ENCODE measurements around the gene ADAMTS16.
"Not testable (repeated sequence)": the region's sequence is repeated elsewhere in the genome, so short reads cannot be mapped to it uniquely, and the experiment has no call there.

The ADAMTS16 gene, protein sequence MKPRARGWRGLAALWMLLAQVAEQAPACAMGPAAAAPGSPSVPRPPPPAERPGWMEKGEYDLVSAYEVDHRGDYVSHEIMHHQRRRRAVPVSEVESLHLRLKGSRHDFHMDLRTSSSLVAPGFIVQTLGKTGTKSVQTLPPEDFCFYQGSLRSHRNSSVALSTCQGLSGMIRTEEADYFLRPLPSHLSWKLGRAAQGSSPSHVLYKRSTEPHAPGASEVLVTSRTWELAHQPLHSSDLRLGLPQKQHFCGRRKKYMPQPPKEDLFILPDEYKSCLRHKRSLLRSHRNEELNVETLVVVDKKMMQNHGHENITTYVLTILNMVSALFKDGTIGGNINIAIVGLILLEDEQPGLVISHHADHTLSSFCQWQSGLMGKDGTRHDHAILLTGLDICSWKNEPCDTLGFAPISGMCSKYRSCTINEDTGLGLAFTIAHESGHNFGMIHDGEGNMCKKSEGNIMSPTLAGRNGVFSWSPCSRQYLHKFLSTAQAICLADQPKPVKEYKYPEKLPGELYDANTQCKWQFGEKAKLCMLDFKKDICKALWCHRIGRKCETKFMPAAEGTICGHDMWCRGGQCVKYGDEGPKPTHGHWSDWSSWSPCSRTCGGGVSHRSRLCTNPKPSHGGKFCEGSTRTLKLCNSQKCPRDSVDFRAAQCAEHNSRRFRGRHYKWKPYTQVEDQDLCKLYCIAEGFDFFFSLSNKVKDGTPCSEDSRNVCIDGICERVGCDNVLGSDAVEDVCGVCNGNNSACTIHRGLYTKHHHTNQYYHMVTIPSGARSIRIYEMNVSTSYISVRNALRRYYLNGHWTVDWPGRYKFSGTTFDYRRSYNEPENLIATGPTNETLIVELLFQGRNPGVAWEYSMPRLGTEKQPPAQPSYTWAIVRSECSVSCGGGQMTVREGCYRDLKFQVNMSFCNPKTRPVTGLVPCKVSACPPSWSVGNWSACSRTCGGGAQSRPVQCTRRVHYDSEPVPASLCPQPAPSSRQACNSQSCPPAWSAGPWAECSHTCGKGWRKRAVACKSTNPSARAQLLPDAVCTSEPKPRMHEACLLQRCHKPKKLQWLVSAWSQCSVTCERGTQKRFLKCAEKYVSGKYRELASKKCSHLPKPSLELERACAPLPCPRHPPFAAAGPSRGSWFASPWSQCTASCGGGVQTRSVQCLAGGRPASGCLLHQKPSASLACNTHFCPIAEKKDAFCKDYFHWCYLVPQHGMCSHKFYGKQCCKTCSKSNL

DNA sequence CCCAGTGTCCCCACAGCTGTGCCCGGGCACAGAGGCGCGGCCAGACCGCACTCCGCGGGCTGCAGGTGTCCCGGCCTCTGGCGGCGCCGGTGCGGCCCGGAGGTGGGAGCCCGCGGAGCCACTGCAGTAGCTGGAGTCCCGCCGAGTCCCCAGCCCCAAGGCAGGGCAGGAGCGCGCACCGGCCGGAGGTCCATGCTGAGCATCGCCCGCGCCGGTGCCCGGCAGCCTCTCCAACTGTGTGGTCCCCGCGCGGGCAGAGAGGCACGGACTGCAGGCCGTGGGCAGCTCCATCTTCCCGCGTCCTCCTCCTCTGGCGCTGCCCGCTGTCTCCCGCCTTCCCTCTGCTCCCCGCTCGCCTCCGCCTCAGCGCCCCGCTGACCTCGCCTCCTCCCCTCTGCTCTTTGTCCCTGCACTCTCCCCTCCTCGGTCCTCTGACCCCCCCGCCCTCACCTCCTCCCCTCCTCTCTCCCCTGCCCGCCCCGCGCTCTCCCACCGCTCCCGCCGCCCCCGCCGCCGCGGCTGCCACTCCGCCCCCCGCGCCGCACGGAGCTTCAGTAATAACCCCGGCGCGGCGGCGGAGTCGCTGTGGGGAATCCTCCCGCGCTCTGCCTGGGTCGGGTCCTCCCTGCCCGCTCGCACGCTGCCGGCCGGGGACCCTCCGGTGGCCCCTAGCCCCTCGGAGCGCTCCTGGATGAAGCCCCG lies at the start of gene ADAMTS16:
Gene ADAMTS16, plus strand, starts transcription at position 554 of the 702 bp plus-strand sequence. Its CDS starts 138 bp downstream, at position 692.
- no peak for DNase-seq

GRCh38 chr5:5092149-5092548 lies 48.0 kb upstream of the ADAMTS16 start:
- no peak for DNase-seq

GRCh38 chr5:5100635-5101034 lies 39.5 kb upstream of the ADAMTS16 start:
- no peak for DNase-seq

GRCh38 chr5:5101676-5102075 lies 38.5 kb upstream of the ADAMTS16 start:
- no peak for DNase-seq

DNA sequence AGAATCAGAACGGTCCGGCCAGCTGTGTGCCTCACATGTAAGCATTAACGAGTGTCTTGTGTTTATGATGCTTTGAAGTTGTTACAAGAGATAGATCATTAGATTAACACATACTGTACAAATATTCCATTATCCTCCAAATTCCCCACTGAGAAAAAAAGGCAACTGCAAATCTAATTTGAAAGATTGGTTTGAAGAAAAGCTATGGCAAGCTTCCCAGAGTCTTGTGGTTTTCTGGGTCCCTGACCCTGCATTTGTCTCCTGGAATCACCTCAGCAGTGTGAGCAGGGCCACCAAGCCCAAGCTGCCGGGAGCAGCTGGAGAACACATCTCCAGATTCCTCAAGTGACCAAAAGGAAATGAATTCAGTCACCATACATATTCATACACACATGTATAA lies 36.9 kb upstream of the ADAMTS16 start:
- no peak for DNase-seq

- DNase-seq: no peak
These were observed 35.6 kb upstream of the ADAMTS16 start for GRCh38 chr5:5104550-5104949.

DNA sequence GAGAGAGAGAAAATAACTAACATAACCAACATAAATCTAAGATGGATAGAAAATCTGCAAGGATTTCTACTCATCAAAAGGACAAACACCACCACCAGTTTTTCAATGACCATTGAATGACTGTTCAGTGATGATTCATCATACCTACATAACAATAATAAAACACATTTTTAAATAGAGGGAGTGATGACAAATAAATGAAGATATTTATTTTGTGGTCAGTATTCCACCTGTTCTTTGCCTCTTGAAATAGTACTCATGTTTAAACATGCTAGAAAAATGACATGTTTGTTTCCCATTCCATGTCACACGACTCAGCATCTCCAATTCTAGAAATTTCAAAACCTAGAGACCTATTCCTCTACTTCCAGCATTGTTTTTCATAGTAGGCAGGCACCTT lies 34.6 kb upstream of the ADAMTS16 start:
- no peak for DNase-seq

DNA sequence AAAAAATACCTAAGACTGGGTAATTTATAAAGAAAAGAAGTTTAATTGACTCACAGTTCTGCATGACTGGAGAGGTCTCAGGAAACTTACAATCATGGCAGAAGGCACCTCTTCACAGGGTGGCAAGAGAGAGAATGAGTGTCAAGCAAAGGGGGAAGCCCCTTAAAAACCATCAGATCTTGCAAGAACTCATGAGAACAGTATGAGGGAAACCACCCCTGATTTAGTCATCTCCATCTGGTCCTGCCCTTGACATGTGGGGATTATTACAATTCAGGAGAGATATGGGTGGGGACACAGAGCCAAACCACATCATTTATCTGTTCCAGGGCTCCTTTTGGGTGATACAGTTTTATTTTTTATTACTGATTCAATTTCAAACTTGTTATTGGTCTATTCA lies 23.2 kb upstream of the ADAMTS16 start:
- no peak for DNase-seq

DNA sequence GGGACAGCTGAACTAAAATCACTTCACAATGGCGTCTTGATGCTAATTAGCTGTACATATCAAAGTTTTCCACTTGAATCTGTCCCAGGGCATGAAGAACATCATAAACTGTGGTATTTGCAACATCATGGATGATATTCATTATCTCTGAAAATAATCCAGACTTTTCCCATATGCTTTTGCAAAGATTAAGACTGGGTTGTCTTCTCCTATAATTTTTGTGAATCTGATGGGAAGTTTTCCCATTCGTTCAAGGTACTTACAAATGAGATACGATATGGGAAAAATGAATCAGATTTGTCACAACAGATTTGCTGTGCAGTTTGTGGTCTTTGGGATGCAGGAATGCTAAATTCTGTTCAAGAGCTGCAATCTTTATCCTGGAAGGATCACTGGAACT lies 17.4 kb upstream of the ADAMTS16 start:
- no peak for DNase-seq

GRCh38 chr5:5124231-5124630 lies 15.9 kb upstream of the ADAMTS16 start:
- DNase-seq: no peak

DNA sequence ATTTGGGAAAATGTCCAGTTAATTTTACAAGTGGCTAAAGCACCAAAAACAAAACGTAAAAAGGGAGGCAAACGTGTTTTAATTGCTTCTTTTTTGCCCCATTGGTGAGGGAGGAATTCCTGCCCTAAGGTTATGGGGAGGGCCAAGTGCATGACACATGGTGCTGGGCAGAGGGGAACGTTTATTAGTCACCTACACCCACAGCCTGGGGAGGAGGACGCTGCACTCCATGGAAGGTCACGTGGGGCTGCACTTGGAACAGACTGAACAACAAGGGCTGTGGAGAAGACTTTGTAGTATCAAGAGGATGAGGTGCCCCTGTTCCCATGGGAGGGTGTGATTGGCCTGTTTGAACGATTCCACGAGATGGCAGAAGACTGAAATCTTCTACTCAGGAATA lies 13.7 kb upstream of the ADAMTS16 start:
- DNase-seq: no peak

DNA sequence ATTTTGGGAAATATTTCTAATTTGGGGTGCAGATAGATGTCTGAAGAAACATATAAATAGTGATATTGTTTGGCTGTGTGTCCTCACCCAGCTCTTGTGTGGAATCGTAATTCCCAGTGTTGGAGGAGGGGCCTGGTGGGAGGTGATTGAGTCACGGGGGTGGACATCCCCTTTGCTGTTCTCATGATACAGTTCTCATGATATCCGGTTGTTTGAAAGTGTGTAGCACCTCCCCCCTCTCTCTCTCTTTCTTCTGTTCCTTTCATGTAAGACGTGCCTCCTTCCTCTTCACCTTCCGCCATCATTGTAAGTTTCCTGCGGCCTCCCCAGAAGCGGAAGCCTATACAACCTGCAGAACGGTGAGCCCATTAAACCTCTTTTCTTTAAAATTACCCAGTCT lies 11.4 kb upstream of the ADAMTS16 start:
- DNase-seq: no peak

GRCh38 chr5:5132234-5132633 lies 7.9 kb upstream of the ADAMTS16 start:
- DNase-seq: no peak

DNA sequence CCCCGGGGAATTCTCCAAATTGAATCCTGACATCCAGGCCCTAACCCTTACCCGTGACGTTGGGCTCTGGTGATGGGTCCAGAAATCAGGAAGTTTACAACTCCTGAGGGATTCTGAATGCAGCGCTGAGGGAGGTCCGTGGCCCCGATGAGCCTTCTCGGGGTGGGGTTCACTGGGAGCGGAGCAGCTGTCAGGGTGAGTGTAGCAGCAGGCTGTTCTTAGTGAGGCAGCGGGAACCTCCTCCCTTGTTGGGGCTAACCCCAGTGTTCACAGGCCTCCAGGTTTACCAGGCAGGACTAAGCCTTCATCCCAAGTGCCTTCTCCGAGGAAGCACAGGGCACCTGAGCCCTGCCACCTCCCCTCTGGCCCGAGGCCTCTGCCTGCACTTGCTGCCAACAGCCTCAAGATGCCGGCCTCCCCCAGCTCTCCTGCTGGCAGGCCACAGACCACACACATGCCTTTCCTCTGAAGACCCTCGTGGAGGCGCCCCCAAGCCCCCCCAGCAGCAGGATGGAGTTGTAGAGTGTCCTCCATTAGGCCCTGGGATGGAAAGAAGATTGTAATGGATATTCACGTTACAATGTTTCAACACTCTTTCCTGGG lies 7.3 kb upstream of the ADAMTS16 start:
- DNase-seq: no peak

DNA sequence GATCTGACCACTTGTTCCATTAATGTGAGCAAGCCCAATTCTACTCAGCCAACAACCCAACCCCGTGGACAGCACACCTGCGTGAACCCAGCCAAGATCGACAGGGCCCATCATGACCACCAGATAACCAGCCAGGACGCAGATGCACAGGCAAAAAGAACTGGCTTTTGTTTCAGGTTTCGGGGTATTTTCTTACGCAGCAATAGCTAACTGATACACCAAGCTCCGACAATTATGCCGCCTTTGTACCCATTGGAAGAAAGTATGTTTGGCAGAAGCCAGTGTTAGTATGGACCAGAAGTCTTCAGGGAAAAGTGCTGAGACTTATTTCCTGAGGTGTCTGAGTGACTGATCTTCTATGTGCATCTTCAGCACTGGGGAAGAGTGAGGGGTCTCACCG lies 6.0 kb upstream of the ADAMTS16 start:
- no peak for DNase-seq

DNA sequence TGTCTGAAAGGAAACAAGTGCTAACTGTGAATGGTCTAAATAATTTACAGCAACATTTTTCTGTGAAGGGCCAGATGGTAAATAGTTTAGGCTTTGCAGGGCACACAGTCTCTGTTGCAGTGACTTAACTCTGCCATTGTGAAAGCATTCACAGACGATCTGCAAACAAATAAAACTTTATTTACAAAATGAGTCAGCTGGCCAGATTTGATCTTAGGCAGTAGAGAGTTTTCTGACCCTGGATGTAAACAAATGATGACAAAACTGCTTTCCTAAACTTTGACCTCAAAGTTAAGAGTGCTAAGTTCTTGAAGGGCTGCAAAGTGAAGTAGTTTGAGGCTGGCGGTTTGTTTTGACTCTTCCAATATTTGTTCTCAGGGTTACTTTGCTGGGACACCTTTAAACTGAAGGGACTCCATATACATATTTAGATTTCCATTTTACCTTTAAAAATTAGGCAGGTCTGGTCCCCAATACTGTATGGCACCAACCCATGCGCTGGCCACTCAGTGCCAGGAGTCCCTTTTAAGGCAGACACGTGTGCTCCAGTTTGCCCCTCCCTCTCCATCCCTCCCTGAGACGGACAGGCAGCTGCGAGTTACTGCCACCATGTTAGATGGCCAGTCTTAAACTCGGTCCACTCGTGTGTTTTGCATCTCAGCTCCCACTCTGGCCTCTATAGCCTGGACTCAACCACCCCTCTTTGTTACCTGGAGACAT lies 4.0 kb upstream of the ADAMTS16 start:
- DNase-seq: no peak

- not testable (repeated sequence) for DNase-seq
These were observed 2.3 kb upstream of the ADAMTS16 start for GRCh38 chr5:5137851-5138250.

DNA sequence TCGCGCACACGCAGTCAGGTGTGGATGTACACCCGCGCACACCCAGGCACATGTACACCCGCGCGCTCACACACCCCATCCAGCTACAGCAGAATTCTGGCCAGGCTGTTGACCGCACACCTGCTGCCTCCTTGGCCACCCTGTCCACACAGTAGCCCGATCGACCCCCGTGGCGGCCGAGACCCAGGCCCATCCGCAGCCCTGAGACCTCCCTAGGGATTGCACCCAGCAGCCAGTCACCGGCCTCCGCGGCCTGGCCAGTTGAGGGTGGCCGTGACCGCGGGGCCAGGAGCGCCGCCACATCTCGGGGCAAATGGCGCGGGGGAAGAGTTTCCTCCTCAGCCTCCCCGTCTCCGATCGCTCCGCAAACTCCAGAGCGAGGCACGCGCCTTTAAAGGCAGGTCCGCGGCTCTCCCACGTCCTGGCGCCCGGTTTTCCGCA lies 774 bp upstream of the ADAMTS16 start:
- DNase-seq: no peak

GRCh38 chr5:5140479-5141338 lies 579 bp downstream of the ADAMTS16 start:
- DNase-seq: no peak

DNA sequence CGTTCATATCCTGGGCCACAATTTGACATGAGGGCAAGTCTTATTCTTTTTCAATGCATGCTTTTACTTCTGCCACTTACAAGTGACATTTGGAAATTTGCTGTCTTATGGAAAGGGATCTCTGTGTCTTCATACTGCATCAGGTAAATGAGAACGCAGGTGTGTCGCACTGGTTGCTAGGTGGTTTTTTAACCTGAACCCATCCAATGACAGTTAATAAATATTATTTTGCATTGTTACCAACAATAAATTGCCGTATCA lies 1.1 kb downstream of the ADAMTS16 start:
- no peak for DNase-seq
